GM10847 (cell line): ENCODE data around the gene TLL2.

Experiments used
- POLR2A ChIP-seq: IDR thresholded peaks from 2 replicates; pipeline ENCODE4 v1.6.1; 2011; ENCODE audit not compliant: insufficient read length; ENCODE audit errors: extremely low read depth

The TLL2 gene

GRCh38 chr10:96453856-96454583 is 59.7 kb downstream of the TLL2 start:
- no peak for TF ChIP-seq POLR2A

GRCh38 chr10:96452494-96453153 is 61.1 kb downstream of the TLL2 start:
- TF ChIP-seq POLR2A, result no peak

- TF ChIP-seq POLR2A, result no peak
Observed at GRCh38 chr10:96450529-96451207, 63.1 kb downstream of the TLL2 start.

- no peak for TF ChIP-seq POLR2A
Observed at GRCh38 chr10:96448558-96448957, 65.2 kb downstream of the TLL2 start.

GRCh38 chr10:96448021-96448457 is 65.7 kb downstream of the TLL2 start:
- TF ChIP-seq POLR2A, result no peak

- no peak for TF ChIP-seq POLR2A
Observed at GRCh38 chr10:96446966-96447596, 66.6 kb downstream of the TLL2 start.

GRCh38 chr10:96441987-96442643 is 71.6 kb downstream of the TLL2 start:
- no peak for TF ChIP-seq POLR2A

- TF ChIP-seq POLR2A, result no peak
Observed at GRCh38 chr10:96441322-96441885, 72.3 kb downstream of the TLL2 start.

- TF ChIP-seq POLR2A, result no peak
Observed at GRCh38 chr10:96440361-96441292, 73.1 kb downstream of the TLL2 start.

GRCh38 chr10:96439725-96440124 is 74.0 kb downstream of the TLL2 start:
- TF ChIP-seq POLR2A, result no peak

GRCh38 chr10:96436035-96436434 is 77.7 kb downstream of the TLL2 start:
- TF ChIP-seq POLR2A, result no peak

- TF ChIP-seq POLR2A, result no peak
Observed at GRCh38 chr10:96431211-96431970, 82.3 kb downstream of the TLL2 start.

- TF ChIP-seq POLR2A, result no peak
Observed at GRCh38 chr10:96427291-96427690, 86.4 kb downstream of the TLL2 start.
